WTC11 (cell line): Measurements from ENCODE around the gene LYPLA2. TPM values are rescaled to one million over a fixed set of nuclear protein-coding genes. Genes with fewer than 3 reads are reported as not detected.

Source experiments
- ATF1 ChIP-seq: sonication (generic); formaldehyde crosslinking; IDR thresholded peaks from 2 replicates; pipeline ENCODE4 v1.8.1; 2023; ENCODE audit warnings: mild to moderate bottlenecking, moderate library complexity, missing genetic modification reagents
- ELF4 ChIP-seq: sonication (generic); formaldehyde crosslinking; IDR thresholded peaks from 2 replicates; pipeline ENCODE4 v1.8.1; 2022; ENCODE audit warnings: low read depth, mild to moderate bottlenecking, moderate library complexity, missing genetic modification reagents
- FOXJ3 ChIP-seq: sonication (generic); formaldehyde crosslinking; IDR thresholded peaks from 2 replicates; pipeline ENCODE4 v1.9.0; 2021; ENCODE audit warnings: missing genetic modification reagents, mild to moderate bottlenecking, borderline replicate concordance
- JUN ChIP-seq: sonication (generic); formaldehyde crosslinking; IDR thresholded peaks from 2 replicates; pipeline ENCODE4 v1.8.0; 2023; ENCODE audit warnings: mild to moderate bottlenecking, missing genetic modification reagents
- NFATC4 ChIP-seq: fragments of 250-450 bp; sonication (Bioruptor Pico); IDR thresholded peaks from 2 replicates; pipeline ENCODE4 v1.9.0; 2021; ENCODE audit warnings: mild to moderate bottlenecking
- NFYB ChIP-seq: sonication (generic); formaldehyde crosslinking; conservative IDR thresholded peaks from 2 replicates; pipeline ENCODE4 v1.8.0; 2022; ENCODE audit warnings: low read depth, missing genetic modification reagents
- NR2C2 ChIP-seq: sonication (generic); formaldehyde crosslinking; IDR thresholded peaks from 2 replicates; pipeline ENCODE4 v1.8.0; 2022; ENCODE audit warnings: mild to moderate bottlenecking, missing genetic modification reagents
- RORB ChIP-seq: fragments of 250-450 bp; sonication (Bioruptor Pico); IDR thresholded peaks from 2 replicates; pipeline ENCODE4 v1.9.0; 2021; ENCODE audit warnings: mild to moderate bottlenecking
- SMAD3 ChIP-seq: sonication (generic); formaldehyde crosslinking; IDR thresholded peaks from 2 replicates; pipeline ENCODE4 v1.8.0; 2022; ENCODE audit warnings: missing genetic modification reagents, mild to moderate bottlenecking, borderline replicate concordance
- TP53 ChIP-seq: sonication (generic); formaldehyde crosslinking; IDR thresholded peaks from 2 replicates; pipeline ENCODE4 v1.8.1; 2023; ENCODE audit warnings: mild to moderate bottlenecking, missing genetic modification reagents
- ZNF138 ChIP-seq: sonication (generic); formaldehyde crosslinking; conservative IDR thresholded peaks from 2 replicates; pipeline ENCODE4 v1.8.1; 2022; ENCODE audit warnings: mild to moderate bottlenecking, moderate library complexity, missing genetic modification reagents
- ZNF263 ChIP-seq: sonication (generic); formaldehyde crosslinking; IDR thresholded peaks from 2 replicates; pipeline ENCODE4 v1.8.1; 2022; ENCODE audit warnings: low read depth, mild to moderate bottlenecking, moderate library complexity, missing genetic modification reagents
- ZNF416 ChIP-seq: fragments of 250-450 bp; sonication (Bioruptor Pico); IDR thresholded peaks from 2 replicates; pipeline ENCODE4 v1.9.0; 2021; ENCODE audit warnings: mild to moderate bottlenecking, inconsistent platforms
- ZNF423 ChIP-seq: fragments of 250-450 bp; sonication (Bioruptor Pico); IDR thresholded peaks from 2 replicates; pipeline ENCODE4 v2.1.2; 2022; ENCODE audit warnings: mild to moderate bottlenecking, moderate library complexity
- total RNA-seq: library from RNA; stranded (reverse); gene quantifications from 3 replicates; pipeline ENCODE4 v1.2.3, GENCODE V29; 2021
- TF ChIP-seq, protein P1 (sequence below): sonication (generic); formaldehyde crosslinking; IDR thresholded peaks from 2 replicates; pipeline ENCODE4 v1.8.0; 2022; ENCODE audit warnings: mild to moderate bottlenecking, missing genetic modification reagents
- TF ChIP-seq, protein P2 (sequence below): sonication (generic); formaldehyde crosslinking; IDR thresholded peaks from 2 replicates; pipeline ENCODE4 v1.8.1; 2022; ENCODE audit warnings: low read depth, mild to moderate bottlenecking, moderate library complexity, missing genetic modification reagents, borderline replicate concordance
- TF ChIP-seq, protein P3 (sequence below): sonication (generic); formaldehyde crosslinking; IDR thresholded peaks from 2 replicates; pipeline ENCODE4 v1.8.0; 2022; ENCODE audit warnings: missing genetic modification reagents
- TF ChIP-seq, protein P4 (sequence below): sonication (generic); formaldehyde crosslinking; IDR thresholded peaks from 2 replicates; pipeline ENCODE4 v1.8.0; 2023; ENCODE audit warnings: missing genetic modification reagents
- TF ChIP-seq, protein P5 (sequence below): sonication (generic); formaldehyde crosslinking; conservative IDR thresholded peaks from 2 replicates; pipeline ENCODE4 v1.8.1; 2022; ENCODE audit warnings: mild to moderate bottlenecking, missing genetic modification reagents
- TF ChIP-seq, protein P6 (sequence below): sonication (generic); formaldehyde crosslinking; IDR thresholded peaks from 2 replicates; pipeline ENCODE4 v1.8.0; 2023; ENCODE audit warnings: mild to moderate bottlenecking, missing genetic modification reagents
- TF ChIP-seq, protein P7 (sequence below): sonication (generic); formaldehyde crosslinking; IDR thresholded peaks from 2 replicates; pipeline ENCODE4 v1.8.0; 2022; ENCODE audit warnings: mild to moderate bottlenecking, missing genetic modification reagents
- TF ChIP-seq, protein P8 (sequence below): fragments of 200-600 bp; IDR thresholded peaks from 2 replicates; pipeline ENCODE4 v1.8.0; 2022; ENCODE audit warnings: antibody characterized with exemption
- TF ChIP-seq, protein P9 (sequence below): fragments of 250-450 bp; sonication (Bioruptor Pico); IDR thresholded peaks from 2 replicates; pipeline ENCODE4 v1.8.0; 2021; ENCODE audit warnings: mild to moderate bottlenecking
- TF ChIP-seq, protein P10 (sequence below): sonication (generic); formaldehyde crosslinking; IDR thresholded peaks from 2 replicates; pipeline ENCODE4 v1.8.1; 2023; ENCODE audit warnings: mild to moderate bottlenecking, missing genetic modification reagents, moderate library complexity

The LYPLA2 gene
- total RNA-seq, 1 experiment from 2014 or later = 164 TPM

DNA sequence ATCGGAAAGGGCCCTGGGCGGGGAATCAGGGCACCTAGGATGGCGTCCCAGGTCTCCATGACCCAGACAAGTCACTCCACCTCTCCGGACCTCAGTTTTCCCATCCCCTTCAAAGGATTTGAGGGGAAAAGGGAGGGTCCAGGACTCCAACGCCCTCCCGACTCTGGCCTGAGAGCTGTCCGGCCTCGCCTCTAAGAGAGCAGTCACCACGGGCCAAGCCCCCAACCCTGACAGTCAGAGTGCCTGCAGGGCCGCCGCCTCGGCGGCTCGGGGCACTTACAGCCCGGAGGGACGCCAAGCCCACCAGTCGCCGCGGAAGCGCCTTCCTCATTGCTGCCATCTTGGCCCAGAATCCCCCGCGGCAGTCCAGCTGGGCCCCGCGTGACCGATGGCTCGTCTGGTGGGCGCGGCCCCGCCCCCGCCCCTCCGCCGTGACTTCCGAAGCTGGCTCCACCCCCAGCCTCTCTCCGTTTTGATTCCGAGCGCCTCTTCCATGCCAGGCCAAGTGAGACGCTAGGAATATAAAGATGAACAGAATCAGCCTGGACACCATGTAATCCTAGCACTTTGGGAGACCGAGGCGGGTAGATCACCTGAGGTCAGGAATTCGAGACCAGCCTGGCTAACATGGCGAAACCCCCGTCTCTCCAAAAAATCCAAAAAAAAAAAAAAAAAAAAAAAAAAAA is 34.3 kb downstream of the LYPLA2 start, which contains the start of gene HMGCL (continued):
- TF ChIP-seq, protein P1, sequence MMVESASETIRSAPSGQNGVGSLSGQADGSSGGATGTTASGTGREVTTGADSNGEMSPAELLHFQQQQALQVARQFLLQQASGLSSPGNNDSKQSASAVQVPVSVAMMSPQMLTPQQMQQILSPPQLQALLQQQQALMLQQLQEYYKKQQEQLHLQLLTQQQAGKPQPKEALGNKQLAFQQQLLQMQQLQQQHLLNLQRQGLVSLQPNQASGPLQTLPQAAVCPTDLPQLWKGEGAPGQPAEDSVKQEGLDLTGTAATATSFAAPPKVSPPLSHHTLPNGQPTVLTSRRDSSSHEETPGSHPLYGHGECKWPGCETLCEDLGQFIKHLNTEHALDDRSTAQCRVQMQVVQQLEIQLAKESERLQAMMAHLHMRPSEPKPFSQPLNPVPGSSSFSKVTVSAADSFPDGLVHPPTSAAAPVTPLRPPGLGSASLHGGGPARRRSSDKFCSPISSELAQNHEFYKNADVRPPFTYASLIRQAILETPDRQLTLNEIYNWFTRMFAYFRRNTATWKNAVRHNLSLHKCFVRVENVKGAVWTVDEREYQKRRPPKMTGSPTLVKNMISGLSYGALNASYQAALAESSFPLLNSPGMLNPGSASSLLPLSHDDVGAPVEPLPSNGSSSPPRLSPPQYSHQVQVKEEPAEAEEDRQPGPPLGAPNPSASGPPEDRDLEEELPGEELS (CRISPR knock-in tag) = peak; percentile 42; the same call in 1 of the 2 replicates
- no peak for TF ChIP-seq FOXJ3
- TF ChIP-seq, protein P2, sequence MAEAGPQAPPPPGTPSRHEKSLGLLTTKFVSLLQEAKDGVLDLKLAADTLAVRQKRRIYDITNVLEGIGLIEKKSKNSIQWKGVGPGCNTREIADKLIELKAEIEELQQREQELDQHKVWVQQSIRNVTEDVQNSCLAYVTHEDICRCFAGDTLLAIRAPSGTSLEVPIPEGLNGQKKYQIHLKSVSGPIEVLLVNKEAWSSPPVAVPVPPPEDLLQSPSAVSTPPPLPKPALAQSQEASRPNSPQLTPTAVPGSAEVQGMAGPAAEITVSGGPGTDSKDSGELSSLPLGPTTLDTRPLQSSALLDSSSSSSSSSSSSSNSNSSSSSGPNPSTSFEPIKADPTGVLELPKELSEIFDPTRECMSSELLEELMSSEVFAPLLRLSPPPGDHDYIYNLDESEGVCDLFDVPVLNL (CRISPR knock-in tag) = no peak
- TF ChIP-seq, protein P3, sequence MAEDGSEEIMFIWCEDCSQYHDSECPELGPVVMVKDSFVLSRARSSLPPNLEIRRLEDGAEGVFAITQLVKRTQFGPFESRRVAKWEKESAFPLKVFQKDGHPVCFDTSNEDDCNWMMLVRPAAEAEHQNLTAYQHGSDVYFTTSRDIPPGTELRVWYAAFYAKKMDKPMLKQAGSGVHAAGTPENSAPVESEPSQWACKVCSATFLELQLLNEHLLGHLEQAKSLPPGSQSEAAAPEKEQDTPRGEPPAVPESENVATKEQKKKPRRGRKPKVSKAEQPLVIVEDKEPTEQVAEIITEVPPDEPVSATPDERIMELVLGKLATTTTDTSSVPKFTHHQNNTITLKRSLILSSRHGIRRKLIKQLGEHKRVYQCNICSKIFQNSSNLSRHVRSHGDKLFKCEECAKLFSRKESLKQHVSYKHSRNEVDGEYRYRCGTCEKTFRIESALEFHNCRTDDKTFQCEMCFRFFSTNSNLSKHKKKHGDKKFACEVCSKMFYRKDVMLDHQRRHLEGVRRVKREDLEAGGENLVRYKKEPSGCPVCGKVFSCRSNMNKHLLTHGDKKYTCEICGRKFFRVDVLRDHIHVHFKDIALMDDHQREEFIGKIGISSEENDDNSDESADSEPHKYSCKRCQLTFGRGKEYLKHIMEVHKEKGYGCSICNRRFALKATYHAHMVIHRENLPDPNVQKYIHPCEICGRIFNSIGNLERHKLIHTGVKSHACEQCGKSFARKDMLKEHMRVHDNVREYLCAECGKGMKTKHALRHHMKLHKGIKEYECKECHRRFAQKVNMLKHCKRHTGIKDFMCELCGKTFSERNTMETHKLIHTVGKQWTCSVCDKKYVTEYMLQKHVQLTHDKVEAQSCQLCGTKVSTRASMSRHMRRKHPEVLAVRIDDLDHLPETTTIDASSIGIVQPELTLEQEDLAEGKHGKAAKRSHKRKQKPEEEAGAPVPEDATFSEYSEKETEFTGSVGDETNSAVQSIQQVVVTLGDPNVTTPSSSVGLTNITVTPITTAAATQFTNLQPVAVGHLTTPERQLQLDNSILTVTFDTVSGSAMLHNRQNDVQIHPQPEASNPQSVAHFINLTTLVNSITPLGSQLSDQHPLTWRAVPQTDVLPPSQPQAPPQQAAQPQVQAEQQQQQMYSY (CRISPR knock-in tag) = no peak
- 0 out of 2 replicates have a peak, but pooled peaks have one; percentile 47 for TF ChIP-seq SMAD3 (CRISPR knock-in tag)
- TF ChIP-seq ZNF423 (CRISPR knock-in tag) = no peak
- TF ChIP-seq, protein P4, sequence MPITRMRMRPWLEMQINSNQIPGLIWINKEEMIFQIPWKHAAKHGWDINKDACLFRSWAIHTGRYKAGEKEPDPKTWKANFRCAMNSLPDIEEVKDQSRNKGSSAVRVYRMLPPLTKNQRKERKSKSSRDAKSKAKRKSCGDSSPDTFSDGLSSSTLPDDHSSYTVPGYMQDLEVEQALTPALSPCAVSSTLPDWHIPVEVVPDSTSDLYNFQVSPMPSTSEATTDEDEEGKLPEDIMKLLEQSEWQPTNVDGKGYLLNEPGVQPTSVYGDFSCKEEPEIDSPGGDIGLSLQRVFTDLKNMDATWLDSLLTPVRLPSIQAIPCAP (CRISPR knock-in tag) = no peak
- TF ChIP-seq ZNF263 (CRISPR knock-in tag) = no peak
- TF ChIP-seq, protein P5, sequence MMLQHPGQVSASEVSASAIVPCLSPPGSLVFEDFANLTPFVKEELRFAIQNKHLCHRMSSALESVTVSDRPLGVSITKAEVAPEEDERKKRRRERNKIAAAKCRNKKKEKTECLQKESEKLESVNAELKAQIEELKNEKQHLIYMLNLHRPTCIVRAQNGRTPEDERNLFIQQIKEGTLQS (CRISPR knock-in tag) = no peak
- no peak for TF ChIP-seq RORB
- peak; percentile 75; the same call in 1 of the 2 replicates for TF ChIP-seq ZNF416
- no peak for TF ChIP-seq NFATC4 (CRISPR knock-in tag)
- TF ChIP-seq, protein P6, sequence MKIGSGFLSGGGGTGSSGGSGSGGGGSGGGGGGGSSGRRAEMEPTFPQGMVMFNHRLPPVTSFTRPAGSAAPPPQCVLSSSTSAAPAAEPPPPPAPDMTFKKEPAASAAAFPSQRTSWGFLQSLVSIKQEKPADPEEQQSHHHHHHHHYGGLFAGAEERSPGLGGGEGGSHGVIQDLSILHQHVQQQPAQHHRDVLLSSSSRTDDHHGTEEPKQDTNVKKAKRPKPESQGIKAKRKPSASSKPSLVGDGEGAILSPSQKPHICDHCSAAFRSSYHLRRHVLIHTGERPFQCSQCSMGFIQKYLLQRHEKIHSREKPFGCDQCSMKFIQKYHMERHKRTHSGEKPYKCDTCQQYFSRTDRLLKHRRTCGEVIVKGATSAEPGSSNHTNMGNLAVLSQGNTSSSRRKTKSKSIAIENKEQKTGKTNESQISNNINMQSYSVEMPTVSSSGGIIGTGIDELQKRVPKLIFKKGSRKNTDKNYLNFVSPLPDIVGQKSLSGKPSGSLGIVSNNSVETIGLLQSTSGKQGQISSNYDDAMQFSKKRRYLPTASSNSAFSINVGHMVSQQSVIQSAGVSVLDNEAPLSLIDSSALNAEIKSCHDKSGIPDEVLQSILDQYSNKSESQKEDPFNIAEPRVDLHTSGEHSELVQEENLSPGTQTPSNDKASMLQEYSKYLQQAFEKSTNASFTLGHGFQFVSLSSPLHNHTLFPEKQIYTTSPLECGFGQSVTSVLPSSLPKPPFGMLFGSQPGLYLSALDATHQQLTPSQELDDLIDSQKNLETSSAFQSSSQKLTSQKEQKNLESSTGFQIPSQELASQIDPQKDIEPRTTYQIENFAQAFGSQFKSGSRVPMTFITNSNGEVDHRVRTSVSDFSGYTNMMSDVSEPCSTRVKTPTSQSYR (CRISPR knock-in tag) = no peak
- TF ChIP-seq, protein P7, sequence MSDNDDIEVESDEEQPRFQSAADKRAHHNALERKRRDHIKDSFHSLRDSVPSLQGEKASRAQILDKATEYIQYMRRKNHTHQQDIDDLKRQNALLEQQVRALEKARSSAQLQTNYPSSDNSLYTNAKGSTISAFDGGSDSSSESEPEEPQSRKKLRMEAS (CRISPR knock-in tag) = peak; percentile 73; the same call in 1 of the 2 replicates
- TF ChIP-seq, protein P8, sequence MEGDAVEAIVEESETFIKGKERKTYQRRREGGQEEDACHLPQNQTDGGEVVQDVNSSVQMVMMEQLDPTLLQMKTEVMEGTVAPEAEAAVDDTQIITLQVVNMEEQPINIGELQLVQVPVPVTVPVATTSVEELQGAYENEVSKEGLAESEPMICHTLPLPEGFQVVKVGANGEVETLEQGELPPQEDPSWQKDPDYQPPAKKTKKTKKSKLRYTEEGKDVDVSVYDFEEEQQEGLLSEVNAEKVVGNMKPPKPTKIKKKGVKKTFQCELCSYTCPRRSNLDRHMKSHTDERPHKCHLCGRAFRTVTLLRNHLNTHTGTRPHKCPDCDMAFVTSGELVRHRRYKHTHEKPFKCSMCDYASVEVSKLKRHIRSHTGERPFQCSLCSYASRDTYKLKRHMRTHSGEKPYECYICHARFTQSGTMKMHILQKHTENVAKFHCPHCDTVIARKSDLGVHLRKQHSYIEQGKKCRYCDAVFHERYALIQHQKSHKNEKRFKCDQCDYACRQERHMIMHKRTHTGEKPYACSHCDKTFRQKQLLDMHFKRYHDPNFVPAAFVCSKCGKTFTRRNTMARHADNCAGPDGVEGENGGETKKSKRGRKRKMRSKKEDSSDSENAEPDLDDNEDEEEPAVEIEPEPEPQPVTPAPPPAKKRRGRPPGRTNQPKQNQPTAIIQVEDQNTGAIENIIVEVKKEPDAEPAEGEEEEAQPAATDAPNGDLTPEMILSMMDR = no peak
- TF ChIP-seq ELF4 (CRISPR knock-in tag) = no peak
- no peak for TF ChIP-seq ZNF138
- TF ChIP-seq TP53 (CRISPR knock-in tag) = no peak
- no peak for TF ChIP-seq ATF1
- TF ChIP-seq, protein P9, sequence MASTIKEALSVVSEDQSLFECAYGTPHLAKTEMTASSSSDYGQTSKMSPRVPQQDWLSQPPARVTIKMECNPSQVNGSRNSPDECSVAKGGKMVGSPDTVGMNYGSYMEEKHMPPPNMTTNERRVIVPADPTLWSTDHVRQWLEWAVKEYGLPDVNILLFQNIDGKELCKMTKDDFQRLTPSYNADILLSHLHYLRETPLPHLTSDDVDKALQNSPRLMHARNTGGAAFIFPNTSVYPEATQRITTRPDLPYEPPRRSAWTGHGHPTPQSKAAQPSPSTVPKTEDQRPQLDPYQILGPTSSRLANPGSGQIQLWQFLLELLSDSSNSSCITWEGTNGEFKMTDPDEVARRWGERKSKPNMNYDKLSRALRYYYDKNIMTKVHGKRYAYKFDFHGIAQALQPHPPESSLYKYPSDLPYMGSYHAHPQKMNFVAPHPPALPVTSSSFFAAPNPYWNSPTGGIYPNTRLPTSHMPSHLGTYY (CRISPR knock-in tag) = no peak
- TF ChIP-seq NFYB (CRISPR knock-in tag) = no peak
- TF ChIP-seq JUN = 0 out of 2 replicates have a peak, but pooled peaks have one; percentile 19
- TF ChIP-seq, protein P10, sequence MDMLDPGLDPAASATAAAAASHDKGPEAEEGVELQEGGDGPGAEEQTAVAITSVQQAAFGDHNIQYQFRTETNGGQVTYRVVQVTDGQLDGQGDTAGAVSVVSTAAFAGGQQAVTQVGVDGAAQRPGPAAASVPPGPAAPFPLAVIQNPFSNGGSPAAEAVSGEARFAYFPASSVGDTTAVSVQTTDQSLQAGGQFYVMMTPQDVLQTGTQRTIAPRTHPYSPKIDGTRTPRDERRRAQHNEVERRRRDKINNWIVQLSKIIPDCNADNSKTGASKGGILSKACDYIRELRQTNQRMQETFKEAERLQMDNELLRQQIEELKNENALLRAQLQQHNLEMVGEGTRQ (CRISPR knock-in tag) = peak; percentile 93
- no peak for TF ChIP-seq NR2C2 (CRISPR knock-in tag)
